SU-DHL-6 (cell line): Measurements from ENCODE around the gene HGFAC.

Experiments
- EZH2phosphoT487 ChIP-seq: fragments of 200-600 bp; sonication (generic), shearing (Covaris generic); conservative IDR thresholded peaks from 2 replicates; pipeline ENCODE4 v1.6.1; 2018; ENCODE audit warnings: mild to moderate bottlenecking, antibody characterized with exemption, low read length, moderate library complexity, mixed read lengths
- TF ChIP-seq, protein P1 (sequence below): fragments of 200-600 bp; sonication (generic); IDR thresholded peaks from one replicate; pipeline ENCODE4 v1.5.1; 2017; ENCODE audit warnings: antibody characterized with exemption, mild to moderate bottlenecking, low read length, moderate library complexity; ENCODE audit not compliant: insufficient read depth, poor library complexity, severe bottlenecking

GRCh38 chr4:3496021-3496420 is 54.3 kb downstream of the HGFAC start:
- TF ChIP-seq, protein P1, sequence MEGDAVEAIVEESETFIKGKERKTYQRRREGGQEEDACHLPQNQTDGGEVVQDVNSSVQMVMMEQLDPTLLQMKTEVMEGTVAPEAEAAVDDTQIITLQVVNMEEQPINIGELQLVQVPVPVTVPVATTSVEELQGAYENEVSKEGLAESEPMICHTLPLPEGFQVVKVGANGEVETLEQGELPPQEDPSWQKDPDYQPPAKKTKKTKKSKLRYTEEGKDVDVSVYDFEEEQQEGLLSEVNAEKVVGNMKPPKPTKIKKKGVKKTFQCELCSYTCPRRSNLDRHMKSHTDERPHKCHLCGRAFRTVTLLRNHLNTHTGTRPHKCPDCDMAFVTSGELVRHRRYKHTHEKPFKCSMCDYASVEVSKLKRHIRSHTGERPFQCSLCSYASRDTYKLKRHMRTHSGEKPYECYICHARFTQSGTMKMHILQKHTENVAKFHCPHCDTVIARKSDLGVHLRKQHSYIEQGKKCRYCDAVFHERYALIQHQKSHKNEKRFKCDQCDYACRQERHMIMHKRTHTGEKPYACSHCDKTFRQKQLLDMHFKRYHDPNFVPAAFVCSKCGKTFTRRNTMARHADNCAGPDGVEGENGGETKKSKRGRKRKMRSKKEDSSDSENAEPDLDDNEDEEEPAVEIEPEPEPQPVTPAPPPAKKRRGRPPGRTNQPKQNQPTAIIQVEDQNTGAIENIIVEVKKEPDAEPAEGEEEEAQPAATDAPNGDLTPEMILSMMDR: no peak
- no peak for TF ChIP-seq EZH2phosphoT487
